Upper lobe of right lung (tissue), 1 donor: Measurements from ENCODE around the gene PDE9A. TPM values are rescaled to one million over a fixed set of nuclear protein-coding genes. Genes with fewer than 3 reads are reported as not detected.
A peak's percentile ranks its signal among the peaks of the same experiment; 100 is the strongest.

ENCODE experiments used
- ATAC-seq: fragments of 200-7000 bp; cut with Tn5 transposase; one replicate; pipeline ENCODE4 v1.9.1; 2020; ENCODE audit warnings: mild to moderate bottlenecking, moderate library complexity
- DNase-seq: peaks from one replicate; pipeline ENCODE4 v3.0.0-alpha.2; 2020
- H3K27ac ChIP-seq: fragments of 200-600 bp; one replicate; pipeline ENCODE4 v1.8.0; 2022
- H3K27me3 ChIP-seq: fragments of 200-600 bp; one replicate; pipeline ENCODE4 v1.8.0; 2022; ENCODE audit warnings: mild to moderate bottlenecking
- H3K36me3 ChIP-seq: fragments of 200-600 bp; one replicate; pipeline ENCODE4 v1.8.0; 2022
- H3K4me1 ChIP-seq: fragments of 200-600 bp; one replicate; pipeline ENCODE4 v1.8.0; 2022
- H3K4me3 ChIP-seq: fragments of 200-600 bp; one replicate; pipeline ENCODE4 v1.8.0; 2022; ENCODE audit warnings: mild to moderate bottlenecking
- H3K9me3 ChIP-seq: fragments of 200-600 bp; one replicate; pipeline ENCODE4 v1.8.0; 2022
- CTCF ChIP-seq: fragments of 200-600 bp; IDR thresholded peaks from one replicate; pipeline ENCODE4 v1.8.0; 2022; ENCODE audit warnings: antibody characterized with exemption
- intact Hi-C: fragments of 100-400 bp; cut with DNase I; formaldehyde crosslinking; loops from one replicate; pipeline ENCODE4 v1.11.0; 2022
- total RNA-seq: library from RNA; stranded (reverse); fragmentation: NEBNext Ultra II Directional; extraction: Animal tissue kit (Norgen Biotek cat#: 25700); gene quantifications from one replicate; pipeline ENCODE4 v1.2.1, GENCODE V29; 2021
- donor health status: DM: no; HTN: yes; CAD: no; lungs with severe emphysema.

Gene PDE9A
- total RNA-seq, 1 donor from 2014 or later, result 15.3 TPM

DNA sequence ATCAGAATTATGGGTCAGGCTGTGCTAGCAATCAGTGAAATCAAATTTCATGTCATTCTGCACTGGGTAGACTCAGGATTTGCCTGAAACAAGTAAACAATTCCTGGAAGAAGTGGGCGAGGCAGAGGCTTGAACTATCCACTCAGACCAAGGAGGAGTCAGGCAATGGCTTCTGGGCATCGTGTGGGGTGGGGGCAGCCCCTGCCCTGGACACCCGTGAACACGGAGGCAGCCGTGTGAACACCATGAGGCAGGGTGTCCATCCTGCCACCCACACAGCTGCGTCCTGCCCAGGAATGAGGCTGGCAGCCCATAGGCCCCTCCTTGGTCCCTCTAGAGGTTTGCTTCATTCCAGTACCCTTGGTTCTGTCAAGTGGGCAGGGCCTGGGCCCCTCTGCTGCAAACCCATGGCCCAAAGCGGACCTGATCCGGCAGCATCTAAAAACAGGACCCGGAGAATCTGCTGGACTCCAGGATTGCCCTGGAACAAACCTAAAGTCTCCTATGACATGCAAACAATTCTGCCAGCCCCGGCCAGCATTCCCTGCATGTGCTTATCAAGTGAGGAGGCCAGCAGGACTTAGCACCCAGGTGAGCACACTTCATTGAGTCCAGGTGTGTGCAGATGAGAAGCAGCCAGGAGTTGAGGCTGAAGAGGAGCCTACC is 69.5 kb downstream of the PDE9A start:
- Histone ChIP-seq H3K27ac (no peak overlapping the region), H3K9me3 (no peaks in the 10 kb centered on the region), H3K27me3 (no peaks in the 10 kb centered on the region), H3K36me3 (no peaks in the 10 kb centered on the region), H3K4me3 (no peak overlapping the region), H3K4me1 (peaks cover 44% of the 10 kb centered on the region)
- no peak for TF ChIP-seq CTCF
- intact Hi-C loops, result no loop called here
- ATAC-seq (peak; percentile 49), DNase-seq (no peak)

- ATAC-seq, result peak; percentile 76
- H3K36me3 ChIP-seq, result no peaks in the 10 kb centered on the region
- H3K4me1 ChIP-seq, result peaks cover 44% of the 10 kb centered on the region
- no peaks in the 10 kb centered on the region for H3K27me3 ChIP-seq
- H3K9me3 ChIP-seq, result no peaks in the 10 kb centered on the region
- intact Hi-C loops, result no loop called here
- TF ChIP-seq CTCF, result no peak
- H3K4me3 ChIP-seq, result no peak overlapping the region
- H3K27ac ChIP-seq, result peak overlapping the region; percentile 39
- no peak for DNase-seq
These were observed 71.0 kb downstream of the PDE9A start for GRCh38 chr21:42724226-42724920.

DNA sequence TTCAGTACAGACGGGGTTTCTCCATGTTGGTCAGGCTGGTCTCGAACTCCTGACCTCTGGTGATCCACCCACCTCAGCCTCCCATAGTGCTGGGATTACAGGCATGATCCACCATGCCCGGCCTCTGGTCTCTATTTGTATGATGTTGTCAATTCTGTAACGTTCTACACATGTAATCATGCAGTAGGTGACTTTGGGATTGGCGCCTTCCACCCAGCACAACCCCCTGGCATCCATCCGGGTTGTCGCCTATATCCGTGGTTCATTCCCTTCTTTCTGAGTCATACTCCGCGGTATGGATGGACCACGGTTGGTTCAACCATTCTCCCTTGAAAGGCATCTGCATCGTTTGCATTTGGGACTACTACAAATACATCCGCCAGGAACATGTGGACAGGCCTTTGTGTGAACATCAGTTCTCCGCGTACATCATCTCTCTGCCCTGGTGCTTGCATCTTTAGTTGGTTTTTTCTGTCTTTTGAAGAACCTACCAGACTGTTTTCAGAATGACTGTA is 72.1 kb downstream of the PDE9A start:
- Histone ChIP-seq H3K36me3 (no peaks in the 10 kb centered on the region), H3K4me1 (peaks cover 43% of the 10 kb centered on the region), H3K4me3 (no peak overlapping the region), H3K27ac (no peak overlapping the region), H3K9me3 (no peaks in the 10 kb centered on the region), H3K27me3 (no peaks in the 10 kb centered on the region)
- no peak for DNase-seq
- intact Hi-C loops, result no loop called here
- TF ChIP-seq CTCF, result no peak
- ATAC-seq, result no peak

DNA sequence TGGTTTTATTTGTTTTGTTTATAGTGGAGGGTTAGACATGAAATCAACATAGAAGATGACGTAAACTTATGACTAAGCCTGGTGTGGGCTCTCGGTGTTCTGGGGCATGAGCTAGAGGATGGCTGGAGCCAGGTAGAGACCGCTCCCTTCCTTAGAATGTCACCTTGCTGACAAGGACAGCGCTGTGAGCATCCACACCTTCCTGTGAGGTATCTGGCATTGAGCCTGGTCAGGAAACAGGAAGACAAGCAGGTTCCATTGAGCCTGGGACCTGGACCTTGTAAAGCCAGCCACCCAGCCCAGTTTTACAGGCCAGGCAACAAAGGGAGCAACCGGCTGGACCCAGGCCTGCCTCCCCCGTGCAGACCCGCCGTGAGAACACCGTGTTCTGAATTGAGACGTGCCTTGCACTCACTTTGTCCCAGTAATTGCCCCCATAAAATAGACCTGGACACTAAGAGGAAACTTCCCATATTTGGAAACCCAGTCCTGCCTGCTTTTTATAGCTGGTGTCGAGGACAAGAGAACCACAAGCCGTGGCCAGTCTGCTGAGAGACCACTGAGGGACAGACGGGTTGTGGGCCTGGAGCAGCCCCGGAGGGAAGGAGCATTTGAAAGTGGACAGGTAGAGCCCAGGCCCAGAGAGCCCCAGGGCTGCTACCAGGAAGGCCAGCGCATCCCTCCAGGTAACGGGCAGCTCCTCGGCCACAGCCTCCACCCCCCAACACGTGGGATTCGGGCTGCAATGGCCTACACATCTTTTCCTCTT is 78.0 kb downstream of the PDE9A start:
- ATAC-seq, result peak; percentile 32
- DNase-seq, result no peak
- Histone ChIP-seq H3K36me3 (no peaks in the 10 kb centered on the region), H3K27me3 (no peaks in the 10 kb centered on the region), H3K4me3 (no peak overlapping the region), H3K4me1 (peaks cover 18% of the 10 kb centered on the region), H3K9me3 (no peaks in the 10 kb centered on the region), H3K27ac (no peak overlapping the region)
- TF ChIP-seq CTCF, result no peak
- intact Hi-C loops, result no loop called here

- H3K4me3 ChIP-seq, result no peak overlapping the region
- no peaks in the 10 kb centered on the region for H3K9me3 ChIP-seq
- ATAC-seq (no peak), DNase-seq (no peak)
- peaks cover 24% of the 10 kb centered on the region for H3K4me1 ChIP-seq
- H3K36me3 ChIP-seq, result no peaks in the 10 kb centered on the region
- intact Hi-C loops, result no loop called here
- no peak overlapping the region for H3K27ac ChIP-seq
- no peaks in the 10 kb centered on the region for H3K27me3 ChIP-seq
- TF ChIP-seq CTCF, result no peak
These were observed 78.6 kb downstream of the PDE9A start for GRCh38 chr21:42732033-42732410.
